ENCODE measurements around the gene MAP7D1. TPM values are rescaled to one million over a fixed set of nuclear protein-coding genes. Genes with fewer than 3 reads are reported as not detected.
"Not testable (repeated sequence)": the region's sequence is repeated elsewhere in the genome, so short reads cannot be mapped to it uniquely, and the experiment has no call there.

Gene MAP7D1
- polyA plus RNA-seq, 4 donors = 27.1 to 58.6 (median 42.6) TPM

GRCh38 chr1:36183309-36183856 lies 27.4 kb downstream of the MAP7D1 start:
- H3K9me3 ChIP-seq (ENCODE audit: control insufficient read depth in 2 of 2, insufficient read depth in 1 of 2, low read depth in 1 of 2, low read length in 1 of 2) = no peaks in the 10 kb centered on the region
- DNase-seq = no peak
- peaks cover 3 to 23% (median 5%) of the 10 kb centered on the region in 3 donors for H3K36me3 ChIP-seq (ENCODE audit: control insufficient read depth in 3 of 3, insufficient read depth in 2 of 3, low read depth in 1 of 3, low read length in 3 of 3)
- FAIRE-seq = no peak
- H3K27me3 ChIP-seq (ENCODE audit: control insufficient read depth in 3 of 3, insufficient read depth in 3 of 3, low read length in 3 of 3) = no peaks in the 10 kb centered on the region
- H3K27ac ChIP-seq (ENCODE audit: low read depth in 1 of 3, low read length in 2 of 3) = no peak overlapping the region
- H3K4me1 ChIP-seq (ENCODE audit: control insufficient read depth in 3 of 3, insufficient read depth in 2 of 3, low read depth in 1 of 3, low read length in 2 of 3) = peaks cover 0 to 18% (median 0%) of the 10 kb centered on the region in 3 donors
- 69 to 80% (median 78%) methylated on average over 2 of the region's 2 CpGs for WGBS, 3 donors
- no peak overlapping the region for H3K4me3 ChIP-seq (ENCODE audit: low read depth in 1 of 3, low read length in 3 of 3)

GRCh38 chr1:36187800-36188593 lies 32.0 kb downstream of the MAP7D1 start:
- 8 to 10% (median 10%) methylated on average over 8 to 9 of the region's 9 CpGs for WGBS, 3 donors

GRCh38 chr1:36196805-36197204 lies 40.8 kb downstream of the MAP7D1 start:
- 81 to 91% (median 87%) methylated on average over 12 of the region's 12 CpGs for WGBS, 3 donors
- DNase-seq; H3K36me3 ChIP-seq (ENCODE audit: control insufficient read depth in 3 of 3, insufficient read depth in 2 of 3, low read depth in 1 of 3, low read length in 3 of 3); H3K4me3 ChIP-seq (ENCODE audit: low read depth in 1 of 3, low read length in 3 of 3); H3K9me3 ChIP-seq (ENCODE audit: control insufficient read depth in 2 of 2, insufficient read depth in 1 of 2, low read depth in 1 of 2, low read length in 1 of 2); FAIRE-seq; H3K27me3 ChIP-seq (ENCODE audit: control insufficient read depth in 3 of 3, insufficient read depth in 3 of 3, low read length in 3 of 3); H3K27ac ChIP-seq (ENCODE audit: low read depth in 1 of 3, low read length in 2 of 3); H3K4me1 ChIP-seq (ENCODE audit: control insufficient read depth in 3 of 3, insufficient read depth in 2 of 3, low read depth in 1 of 3, low read length in 2 of 3): not testable (repeated sequence)

More at GRCh38 chr1:36187800-36188593, 32.0 kb downstream of the MAP7D1 start:
- DNase-seq = peak; percentile 90
- no peak overlapping the region for H3K4me3 ChIP-seq (ENCODE audit: low read depth in 1 of 3, low read length in 3 of 3)
- H3K27ac ChIP-seq (ENCODE audit: low read depth in 1 of 3, low read length in 2 of 3) = peak overlapping the region in 2 of 3 donors; percentile 40 to 76
- H3K9me3 ChIP-seq (ENCODE audit: control insufficient read depth in 2 of 2, insufficient read depth in 1 of 2, low read depth in 1 of 2, low read length in 1 of 2) = no peaks in the 10 kb centered on the region
- peaks cover 0 to 6% (median 0%) of the 10 kb centered on the region in 3 donors for H3K4me1 ChIP-seq (ENCODE audit: control insufficient read depth in 3 of 3, insufficient read depth in 2 of 3, low read depth in 1 of 3, low read length in 2 of 3)
- FAIRE-seq = no peak
- H3K36me3 ChIP-seq (ENCODE audit: control insufficient read depth in 3 of 3, insufficient read depth in 2 of 3, low read depth in 1 of 3, low read length in 3 of 3) = no peaks in the 10 kb centered on the region
- no peaks in the 10 kb centered on the region for H3K27me3 ChIP-seq (ENCODE audit: control insufficient read depth in 3 of 3, insufficient read depth in 3 of 3, low read length in 3 of 3)

- no peaks in the 10 kb centered on the region for H3K4me1 ChIP-seq (ENCODE audit: control insufficient read depth in 3 of 3, insufficient read depth in 2 of 3, low read depth in 1 of 3, low read length in 2 of 3)
- no peak overlapping the region for H3K27ac ChIP-seq (ENCODE audit: low read depth in 1 of 3, low read length in 2 of 3)
- no peak overlapping the region for H3K4me3 ChIP-seq (ENCODE audit: low read depth in 1 of 3, low read length in 3 of 3)
- no peaks in the 10 kb centered on the region for H3K9me3 ChIP-seq (ENCODE audit: control insufficient read depth in 2 of 2, insufficient read depth in 1 of 2, low read depth in 1 of 2, low read length in 1 of 2)
- FAIRE-seq (no peak), DNase-seq (no peak)
- no peaks in the 10 kb centered on the region for H3K27me3 ChIP-seq (ENCODE audit: control insufficient read depth in 3 of 3, insufficient read depth in 3 of 3, low read length in 3 of 3)
- WGBS, 3 donors = 76 to 83% (median 77%) methylated on average over 5 of the region's 5 CpGs
- no peaks in the 10 kb centered on the region for H3K36me3 ChIP-seq (ENCODE audit: control insufficient read depth in 3 of 3, insufficient read depth in 2 of 3, low read depth in 1 of 3, low read length in 3 of 3)
Measured at GRCh38 chr1:36198641-36199040, 42.7 kb downstream of the MAP7D1 start.

GRCh38 chr1:36199934-36200741 lies 44.2 kb downstream of the MAP7D1 start:
- FAIRE-seq = no peak

GRCh38 chr1:36203027-36203553 lies 47.1 kb downstream of the MAP7D1 start:
- H3K36me3 ChIP-seq (ENCODE audit: control insufficient read depth in 3 of 3, insufficient read depth in 2 of 3, low read depth in 1 of 3, low read length in 3 of 3) = no peaks in the 10 kb centered on the region
- no peaks in the 10 kb centered on the region for H3K9me3 ChIP-seq (ENCODE audit: control insufficient read depth in 2 of 2, insufficient read depth in 1 of 2, low read depth in 1 of 2, low read length in 1 of 2)
- FAIRE-seq (no peak), DNase-seq (no peak)
- WGBS, 3 donors = 86 to 88% (median 88%) methylated on average over 3 of the region's 3 CpGs
- H3K4me3 ChIP-seq (ENCODE audit: low read depth in 1 of 3, low read length in 3 of 3) = no peak overlapping the region
- no peaks in the 10 kb centered on the region for H3K4me1 ChIP-seq (ENCODE audit: control insufficient read depth in 3 of 3, insufficient read depth in 2 of 3, low read depth in 1 of 3, low read length in 2 of 3)
- H3K27me3 ChIP-seq (ENCODE audit: control insufficient read depth in 3 of 3, insufficient read depth in 3 of 3, low read length in 3 of 3) = no peaks in the 10 kb centered on the region
- no peak overlapping the region for H3K27ac ChIP-seq (ENCODE audit: low read depth in 1 of 3, low read length in 2 of 3)

More at GRCh38 chr1:36199934-36200741, 44.2 kb downstream of the MAP7D1 start:
- no peaks in the 10 kb centered on the region for H3K4me1 ChIP-seq (ENCODE audit: control insufficient read depth in 3 of 3, insufficient read depth in 2 of 3, low read depth in 1 of 3, low read length in 2 of 3)
- no peaks in the 10 kb centered on the region for H3K27me3 ChIP-seq (ENCODE audit: control insufficient read depth in 3 of 3, insufficient read depth in 3 of 3, low read length in 3 of 3)
- H3K4me3 ChIP-seq (ENCODE audit: low read depth in 1 of 3, low read length in 3 of 3) = no peak overlapping the region
- DNase-seq = peak in 1 of 2 donors; percentile 33
- no peaks in the 10 kb centered on the region for H3K9me3 ChIP-seq (ENCODE audit: control insufficient read depth in 2 of 2, insufficient read depth in 1 of 2, low read depth in 1 of 2, low read length in 1 of 2)
- 39 to 58% (median 50%) methylated on average over 13 of the region's 13 CpGs for WGBS, 3 donors
- H3K36me3 ChIP-seq (ENCODE audit: control insufficient read depth in 3 of 3, insufficient read depth in 2 of 3, low read depth in 1 of 3, low read length in 3 of 3) = no peaks in the 10 kb centered on the region
- H3K27ac ChIP-seq (ENCODE audit: low read depth in 1 of 3, low read length in 2 of 3) = no peak overlapping the region

- DNase-seq = no peak
- no peak for FAIRE-seq
- H3K36me3 ChIP-seq (ENCODE audit: control insufficient read depth in 3 of 3, insufficient read depth in 2 of 3, low read depth in 1 of 3, low read length in 3 of 3) = no peaks in the 10 kb centered on the region
- H3K27me3 ChIP-seq (ENCODE audit: control insufficient read depth in 3 of 3, insufficient read depth in 3 of 3, low read length in 3 of 3) = no peaks in the 10 kb centered on the region
- H3K27ac ChIP-seq (ENCODE audit: low read depth in 1 of 3, low read length in 2 of 3) = no peak overlapping the region
- WGBS, 3 donors = 36 to 59% (median 39%) methylated on average over 10 of the region's 10 CpGs
- H3K4me1 ChIP-seq (ENCODE audit: control insufficient read depth in 3 of 3, insufficient read depth in 2 of 3, low read depth in 1 of 3, low read length in 2 of 3) = no peaks in the 10 kb centered on the region
- no peaks in the 10 kb centered on the region for H3K9me3 ChIP-seq (ENCODE audit: control insufficient read depth in 2 of 2, insufficient read depth in 1 of 2, low read depth in 1 of 2, low read length in 1 of 2)
- no peak overlapping the region for H3K4me3 ChIP-seq (ENCODE audit: low read depth in 1 of 3, low read length in 3 of 3)
Measured at GRCh38 chr1:36203554-36204346, 47.8 kb downstream of the MAP7D1 start.

All from small intestine (tissue), 7 donors.